SH-SY5Y (cell line): ENCODE data around the gene MAGEA2.
"Not testable (repeated sequence)": the region's sequence is repeated elsewhere in the genome, so short reads cannot be mapped to it uniquely, and the experiment has no call there.

Source experiments
- GATA2 ChIP-seq: IDR thresholded peaks from 2 replicates; pipeline ENCODE4 v1.6.1; 2011; ENCODE audit warnings: mild to moderate bottlenecking, low read depth, low read length
- GATA3 ChIP-seq: IDR thresholded peaks from 2 replicates; pipeline ENCODE4 v1.6.1; 2011; ENCODE audit warnings: low read depth, mild to moderate bottlenecking, low read length, moderate library complexity

DNA sequence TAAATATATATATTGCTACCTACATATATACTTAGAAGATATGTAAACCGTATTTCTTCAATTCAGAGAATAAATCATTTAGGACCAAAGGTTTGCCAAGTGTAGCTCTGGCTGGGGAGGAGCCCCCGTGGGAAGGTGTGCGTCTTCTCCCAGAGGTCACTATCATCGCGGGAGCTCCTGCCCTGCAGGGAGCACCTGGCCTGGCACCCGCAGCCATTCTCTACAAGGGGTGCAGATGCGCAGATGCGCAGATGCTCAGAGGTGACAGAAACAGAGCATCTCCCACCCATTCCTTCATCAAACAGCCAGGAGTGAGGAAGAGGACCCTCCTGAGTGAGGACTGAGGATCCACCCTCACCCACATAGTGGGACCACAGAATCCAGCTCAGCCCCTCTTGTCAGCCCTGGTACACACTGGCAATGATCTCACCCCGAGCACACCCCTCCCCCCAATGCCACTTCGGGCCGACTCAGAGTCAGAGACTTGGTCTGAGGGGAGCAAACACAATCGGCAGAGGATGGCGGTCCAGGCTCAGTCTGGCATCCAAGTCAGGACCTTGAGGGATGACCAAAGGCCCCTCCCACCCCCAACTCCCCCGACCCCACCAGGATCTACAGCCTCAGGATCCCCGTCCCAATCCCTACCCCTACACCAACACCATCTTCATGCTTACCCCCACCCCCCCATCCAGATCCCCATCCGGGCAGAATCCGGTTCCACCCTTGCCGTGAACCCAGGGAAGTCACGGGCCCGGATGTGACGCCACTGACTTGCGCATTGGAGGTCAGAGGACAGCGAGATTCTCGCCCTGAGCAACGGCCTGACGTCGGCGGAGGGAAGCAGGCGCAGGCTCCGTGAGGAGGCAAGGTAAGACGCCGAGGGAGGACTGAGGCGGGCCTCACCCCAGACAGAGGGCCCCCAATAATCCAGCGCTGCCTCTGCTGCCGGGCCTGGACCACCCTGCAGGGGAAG is 39.5 kb downstream of the MAGEA2 start, which contains the start of gene MAGEA2B:
- not testable (repeated sequence) for TF ChIP-seq GATA2, GATA3
